Dermis microvascular lymphatic vessel endothelial cell (primary cell): ENCODE data around the gene CABP4. TPM values are rescaled to one million over a fixed set of nuclear protein-coding genes. Genes with fewer than 3 reads are reported as not detected.
A peak's percentile ranks its signal among the peaks of the same experiment; 100 is the strongest.

Experiments
- DNase-seq, 2 donors: peaks; one replicate each; pipeline versions ENCODE4 v3.0.0 to v3.0.0-alpha.2; 2010; ENCODE audit warnings: low read depth in 2 of 2
- total RNA-seq: library from RNA; depleted of rRNA; stranded (reverse); fragments of >200 nt; gene quantifications from 2 replicates; pipeline ENCODE4 v1.2.1, GENCODE V29; 2014

Gene CABP4
- total RNA-seq, 1 donor from 2014 or later = 1.5 TPM

DNA sequence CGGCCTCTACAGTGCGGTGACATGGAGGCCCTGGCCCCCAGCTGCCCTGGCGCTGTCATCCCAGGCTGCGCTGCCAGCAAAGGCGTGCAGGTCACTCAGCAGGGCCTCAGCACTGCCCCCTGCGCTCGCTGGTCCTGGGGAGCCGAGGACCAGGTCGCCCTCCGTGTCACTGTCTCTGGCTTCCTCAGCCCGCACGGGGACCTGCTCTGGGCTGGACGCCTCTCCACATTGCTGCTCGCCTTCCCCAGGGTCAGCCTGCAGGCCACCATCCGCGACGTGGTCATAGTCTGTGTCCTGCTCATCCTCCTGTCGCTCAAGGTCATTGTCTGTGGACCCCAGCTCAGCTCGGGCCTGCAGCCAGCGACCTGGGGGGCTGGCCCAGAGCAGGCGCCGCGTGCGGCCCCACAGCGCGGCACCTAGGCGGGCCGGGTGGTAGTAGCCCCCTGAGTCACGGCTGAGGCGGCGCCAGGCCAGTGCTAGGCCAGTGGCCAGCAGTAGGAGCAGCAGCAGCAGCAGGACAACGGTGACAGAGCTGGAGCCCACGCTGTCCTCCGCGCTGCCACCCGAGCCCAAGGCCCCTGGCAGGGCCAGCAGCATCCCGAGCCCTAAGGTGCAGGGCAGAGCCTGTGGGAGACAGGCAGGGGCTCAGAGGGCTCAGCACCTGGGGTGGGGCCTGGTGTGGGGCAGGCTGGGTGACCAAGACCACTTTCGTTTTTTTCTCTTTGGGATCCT is 19.3 kb upstream of the CABP4 start:
- no peak for DNase-seq

DNA sequence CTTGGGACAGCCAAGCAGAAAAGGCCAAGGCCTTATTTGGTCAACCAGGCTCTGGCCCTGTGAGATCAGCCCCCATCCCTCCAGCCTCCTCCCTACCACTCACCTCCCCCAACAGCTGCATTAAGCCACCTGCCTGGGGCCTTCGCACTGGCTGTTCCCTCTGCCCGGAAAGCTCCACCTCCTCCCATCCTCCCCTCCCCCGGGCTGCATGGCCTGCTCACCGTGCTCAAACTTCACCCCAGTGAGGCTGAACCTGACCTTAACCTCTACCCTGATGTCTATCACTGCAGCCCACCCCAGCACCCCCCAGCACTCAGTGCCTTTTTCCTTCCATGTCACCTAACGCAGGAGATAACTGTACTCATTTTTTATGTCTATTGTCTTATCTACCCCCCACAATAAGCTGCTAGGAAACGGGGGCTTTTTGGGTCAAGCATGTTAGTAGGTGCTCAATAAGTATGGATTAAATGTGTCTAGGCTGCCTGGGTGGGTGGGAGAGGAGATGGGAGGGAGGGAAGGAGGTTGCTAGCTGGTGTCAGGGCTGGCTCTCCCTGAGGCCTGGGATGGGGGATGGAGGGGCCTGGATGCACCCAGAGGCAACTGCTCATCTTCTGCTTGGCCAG is 18.6 kb upstream of the CABP4 start:
- DNase-seq = no peak

DNA sequence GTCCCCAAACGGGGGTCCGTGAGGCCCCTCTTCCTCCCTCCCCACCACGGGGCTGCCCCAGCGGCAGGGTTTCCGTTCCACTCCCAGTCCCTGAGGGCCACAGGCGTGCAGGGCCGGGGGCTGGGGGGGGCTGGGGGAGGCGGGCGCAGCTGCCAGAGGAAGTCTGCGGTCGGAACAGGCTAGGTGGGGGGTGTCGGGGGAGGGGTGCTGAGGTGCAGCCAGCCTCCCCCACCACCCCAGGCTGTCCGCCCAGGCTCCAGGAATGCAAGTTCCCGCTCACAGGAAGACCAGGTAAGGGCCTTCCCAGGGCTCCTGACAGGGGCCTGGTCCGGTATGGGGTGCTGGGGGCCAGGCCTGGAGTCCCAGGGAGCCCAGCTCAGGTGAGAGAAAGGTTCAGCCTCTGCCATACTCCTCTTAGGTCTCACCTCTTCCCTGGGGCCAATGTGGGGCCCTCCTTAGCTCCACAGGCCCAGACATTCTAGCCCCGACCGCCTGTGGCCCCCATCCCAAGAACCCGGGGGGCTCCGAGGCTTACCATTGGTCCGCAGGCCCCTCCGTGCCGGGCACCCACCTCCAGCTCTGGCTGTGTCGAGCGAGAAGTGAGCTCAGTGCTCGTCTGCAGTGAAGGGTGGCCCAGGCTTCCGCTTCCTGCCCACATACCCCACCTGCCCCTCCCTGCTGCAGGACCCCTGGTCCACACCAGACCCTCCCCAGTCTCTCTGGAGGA is 17.9 kb upstream of the CABP4 start, which contains the start of gene PTPRCAP:
Gene PTPRCAP, minus strand, starts transcription at position 601 of the 727 bp plus-strand sequence. Its CDS starts 63 bp downstream, at position 538.
- DNase-seq = no peak

DNA sequence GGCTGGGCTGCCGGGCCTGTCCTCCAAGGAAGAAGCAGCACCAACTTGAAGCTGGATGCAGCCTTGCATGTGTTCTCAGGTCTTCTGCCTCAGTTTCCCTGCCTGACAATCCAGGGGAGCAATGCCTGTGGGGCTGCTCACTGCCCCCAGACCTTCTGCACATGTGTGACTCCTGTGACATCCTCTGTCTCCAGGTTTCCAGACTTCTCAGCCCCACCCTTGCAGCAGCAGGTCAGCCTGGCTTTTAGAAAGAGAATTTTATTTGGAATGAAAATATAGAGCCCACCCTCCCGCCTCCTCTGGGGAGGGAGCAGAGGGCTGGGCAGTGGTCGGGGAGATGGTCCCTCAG is 17.4 kb upstream of the CABP4 start:
- DNase-seq = no peak

DNA sequence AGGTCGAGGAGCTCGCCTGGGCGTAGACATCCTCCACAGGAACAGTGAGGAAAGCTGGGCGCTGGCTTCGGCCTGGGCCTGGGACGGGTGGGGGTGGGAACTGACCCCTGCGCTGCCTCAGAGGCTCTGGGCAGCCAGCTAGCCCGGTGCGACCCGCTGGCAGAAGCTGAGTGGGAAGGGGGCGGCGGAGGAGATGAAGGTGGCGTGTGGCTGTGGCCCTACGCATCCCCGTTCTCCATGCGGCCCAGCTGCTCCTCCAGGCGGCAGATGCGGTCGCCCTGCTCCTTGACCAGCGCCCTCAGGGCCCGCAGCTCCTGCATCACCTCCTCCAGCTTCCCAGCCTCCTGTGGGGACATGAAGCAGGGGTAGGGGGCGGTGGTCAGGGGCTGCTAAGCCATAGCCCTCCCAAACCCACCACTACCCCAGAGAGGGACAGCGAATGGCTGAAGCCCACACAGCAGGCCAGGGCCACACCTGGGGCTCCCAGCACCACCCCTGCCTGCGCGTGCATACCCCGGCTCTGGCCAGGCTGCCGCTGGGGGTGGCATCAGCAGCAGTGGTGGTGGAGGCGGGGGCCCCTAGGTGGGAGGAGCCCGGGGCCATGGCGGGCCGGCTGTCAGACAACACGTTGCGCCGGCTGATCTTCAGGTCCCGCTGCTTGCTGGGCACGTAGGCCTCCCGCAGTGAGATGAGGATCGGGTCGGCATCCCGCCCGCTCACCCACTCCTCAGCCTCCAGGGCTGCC is 16.8 kb upstream of the CABP4 start:
- no peak for DNase-seq

DNA sequence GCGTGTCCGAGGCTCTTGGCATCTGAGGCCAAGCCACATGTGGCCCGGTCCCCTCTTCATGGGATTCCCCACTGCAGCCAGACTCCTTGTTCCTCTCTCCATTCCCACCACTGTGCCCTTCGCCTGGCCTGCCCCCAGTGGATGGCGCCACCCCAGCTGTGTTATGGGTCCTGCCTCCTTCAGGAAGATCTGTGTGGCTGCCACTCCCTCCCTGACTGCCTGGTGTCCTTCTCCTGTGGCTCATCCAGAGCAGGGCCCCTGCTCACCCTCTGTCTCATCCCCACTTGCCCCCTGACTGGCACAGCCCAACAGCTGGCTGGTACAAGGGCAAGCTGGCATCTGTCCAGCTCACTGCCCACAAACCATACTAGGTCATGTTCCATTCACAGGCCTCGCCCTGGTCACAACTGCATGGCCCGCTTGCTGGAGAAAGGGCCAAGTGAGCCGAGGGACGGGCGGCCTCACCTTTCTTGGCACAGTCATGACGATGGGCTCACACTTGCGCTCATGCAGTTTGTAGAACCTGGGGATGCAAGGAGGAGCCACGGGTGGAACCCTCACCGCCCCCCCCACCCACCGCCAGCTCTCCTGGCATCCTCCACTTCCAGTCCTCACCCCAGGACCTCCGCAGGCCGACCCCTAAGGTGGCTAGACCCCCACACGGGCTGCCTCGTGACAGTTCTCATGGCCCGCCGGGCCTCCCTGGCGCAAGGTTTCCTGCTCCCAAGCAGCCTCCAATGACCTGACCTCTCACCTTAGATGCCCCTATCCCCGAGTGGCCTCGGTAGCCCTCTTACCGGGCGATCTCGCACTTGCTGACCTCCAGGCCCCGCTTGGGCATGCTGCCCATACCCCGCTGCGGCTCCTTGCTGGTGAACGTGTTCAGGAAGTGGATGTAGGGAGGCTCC is 15.6 kb upstream of the CABP4 start:
- peak in 1 of 2 donors; percentile 31 for DNase-seq

DNA sequence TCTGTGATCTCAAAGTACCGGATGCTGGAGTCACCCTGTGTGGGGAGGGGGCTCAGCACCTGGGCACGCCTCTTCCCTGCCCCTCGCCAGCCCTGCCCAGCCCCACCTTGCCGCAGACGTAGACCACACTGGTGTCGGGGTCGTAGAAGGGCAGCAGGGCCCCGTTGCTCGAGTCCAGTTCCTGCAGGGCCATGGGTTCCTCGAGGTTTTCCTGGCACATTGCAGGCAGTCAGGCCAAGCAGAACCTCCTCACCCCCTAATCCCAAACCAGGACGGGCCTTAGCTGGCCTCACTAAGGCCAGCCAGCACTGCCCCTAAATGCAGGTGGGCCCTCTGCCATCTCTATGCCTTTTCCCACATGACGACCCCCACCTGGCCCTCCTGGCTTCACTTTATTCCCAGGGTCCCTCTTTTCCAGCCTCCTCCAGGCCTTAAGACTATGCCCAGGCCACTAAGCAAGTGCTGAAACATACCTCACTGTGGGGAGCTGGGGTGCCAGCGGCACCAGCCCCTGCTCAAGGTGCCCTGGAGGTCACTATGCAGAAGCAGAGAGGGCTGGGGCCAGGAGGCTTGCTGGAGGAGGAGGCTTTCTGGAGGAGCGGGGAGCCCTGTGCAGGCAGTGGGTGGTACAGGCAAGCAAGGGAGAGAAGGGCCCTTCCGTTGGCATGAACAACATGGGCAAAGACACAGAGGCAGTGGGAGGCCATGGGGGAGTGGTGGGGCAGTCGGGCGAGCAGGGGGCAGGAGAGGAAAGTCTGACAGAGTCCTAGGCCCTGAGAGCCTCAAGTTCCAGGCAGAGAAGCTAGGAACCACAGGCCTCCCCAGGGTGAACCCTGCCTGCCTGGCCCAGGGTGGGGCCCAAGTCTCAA is 14.7 kb upstream of the CABP4 start:
- DNase-seq = no peak

DNA sequence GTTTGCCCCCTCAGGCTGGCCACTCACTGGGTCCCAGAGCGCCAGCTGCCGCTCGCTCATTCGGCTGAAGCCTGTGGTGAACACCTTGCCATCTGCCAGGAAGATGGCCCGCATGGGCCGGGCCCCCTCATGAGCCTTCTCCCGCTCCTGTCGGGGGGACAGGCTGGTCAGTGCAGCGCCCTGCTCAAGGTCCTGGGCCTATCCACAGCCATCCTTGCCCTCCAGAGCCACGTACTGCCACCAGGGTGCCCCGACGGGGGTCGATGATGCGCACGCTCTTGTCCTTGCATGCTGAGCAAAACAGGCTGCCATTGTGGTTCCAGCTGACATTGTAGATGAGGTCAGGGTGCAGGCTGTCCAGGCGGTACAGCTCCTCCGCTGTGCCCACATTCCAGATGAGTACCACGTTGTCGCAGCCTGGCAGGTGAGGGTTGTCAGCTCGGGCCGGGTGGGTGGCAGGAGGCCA is 14.0 kb upstream of the CABP4 start:
- no peak for DNase-seq

DNA sequence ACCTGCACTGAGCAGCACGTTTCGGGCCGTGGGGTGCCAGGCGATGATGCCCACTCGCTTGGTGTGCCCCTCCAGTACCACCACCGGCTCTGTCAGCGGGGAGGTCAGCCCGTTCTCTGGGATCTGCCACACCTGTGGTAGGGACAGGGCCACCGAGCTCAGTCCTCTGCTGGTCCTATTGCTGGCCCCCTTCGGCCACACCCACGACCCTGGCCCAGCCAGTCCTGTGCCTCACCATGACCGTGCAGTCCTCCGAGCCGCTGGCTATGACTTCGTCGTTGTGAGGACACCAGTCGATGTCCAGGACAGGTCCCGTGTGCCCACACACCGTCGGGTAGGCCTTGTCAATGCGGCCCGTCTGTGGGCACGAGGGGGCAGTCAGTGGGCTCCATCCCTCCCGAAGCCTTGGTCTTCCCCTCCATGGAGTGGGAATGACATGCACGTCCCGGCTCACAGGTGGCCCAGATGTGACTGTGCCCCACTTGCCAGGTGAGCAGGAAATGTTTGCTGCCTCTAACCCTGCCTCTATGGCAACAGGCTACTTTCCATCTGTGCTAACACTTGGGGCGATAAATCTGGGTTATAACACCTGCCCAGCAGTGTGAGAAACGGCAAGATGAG is 13.3 kb upstream of the CABP4 start:
- DNase-seq = no peak

DNA sequence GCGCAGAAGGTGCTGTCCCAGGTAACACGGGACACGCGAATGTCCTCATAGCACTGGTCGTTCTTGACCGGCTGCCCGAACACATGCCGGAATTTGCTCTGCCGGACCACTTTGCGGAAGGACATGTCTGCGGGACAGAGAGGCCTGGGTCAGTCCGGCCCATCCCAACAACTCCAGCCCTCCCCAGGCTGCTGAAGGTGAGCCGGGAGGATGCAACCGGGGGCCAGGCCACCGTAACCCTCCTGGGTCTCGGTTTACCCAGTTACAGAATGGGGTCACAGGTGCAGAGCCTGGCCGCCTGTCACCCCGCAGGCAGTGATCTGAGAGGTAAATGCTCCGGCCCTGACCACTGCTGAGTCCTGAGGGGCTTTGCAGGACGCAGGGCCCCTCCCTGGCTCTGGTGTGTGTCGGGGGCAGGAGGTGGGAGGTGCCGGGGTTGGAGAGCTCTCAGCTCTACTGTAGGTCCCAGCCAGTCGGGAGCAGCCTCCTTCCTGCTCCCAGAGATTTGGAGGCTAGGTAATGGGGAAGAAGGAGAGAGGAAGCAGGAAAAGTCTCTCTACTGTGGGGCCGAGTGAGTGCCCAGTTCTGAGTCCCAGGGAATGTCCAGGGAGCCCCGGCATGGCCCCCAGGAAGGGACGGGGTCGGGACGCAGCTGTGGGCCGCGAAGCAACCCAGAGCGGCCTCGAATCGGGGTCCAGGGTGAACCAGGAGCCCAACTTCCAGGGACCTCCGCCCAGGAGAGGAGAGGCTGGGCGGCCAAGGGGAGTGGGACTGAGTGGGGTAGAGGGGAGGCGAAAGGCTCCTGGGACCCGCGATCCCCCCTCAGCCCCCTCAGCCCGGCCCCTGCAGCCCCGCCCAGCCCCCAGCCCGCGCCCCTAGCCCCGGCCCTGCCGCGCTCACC is 12.4 kb upstream of the CABP4 start:
- peak in 1 of 2 donors; percentile 22 for DNase-seq

DNA sequence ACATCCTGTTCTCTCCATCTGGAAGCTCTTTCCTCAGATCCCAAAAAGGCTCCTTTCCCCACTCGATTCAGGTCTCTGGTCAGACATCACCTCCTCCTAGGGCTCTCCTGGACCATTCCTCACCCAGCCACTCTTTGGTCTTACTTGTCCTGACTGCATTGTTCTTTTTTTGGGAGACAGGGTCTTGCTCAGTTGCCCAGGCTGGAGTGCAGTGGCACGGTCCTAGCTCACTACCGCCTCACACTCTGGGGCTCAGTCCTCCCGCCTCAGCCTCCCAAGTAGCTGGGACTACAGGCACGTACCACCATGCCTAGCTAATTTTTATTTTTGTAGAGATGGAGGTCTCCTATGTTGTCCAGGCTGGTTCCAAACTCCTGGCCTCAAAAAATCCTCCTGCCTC is 9.6 kb upstream of the CABP4 start:
- DNase-seq = no peak

DNA sequence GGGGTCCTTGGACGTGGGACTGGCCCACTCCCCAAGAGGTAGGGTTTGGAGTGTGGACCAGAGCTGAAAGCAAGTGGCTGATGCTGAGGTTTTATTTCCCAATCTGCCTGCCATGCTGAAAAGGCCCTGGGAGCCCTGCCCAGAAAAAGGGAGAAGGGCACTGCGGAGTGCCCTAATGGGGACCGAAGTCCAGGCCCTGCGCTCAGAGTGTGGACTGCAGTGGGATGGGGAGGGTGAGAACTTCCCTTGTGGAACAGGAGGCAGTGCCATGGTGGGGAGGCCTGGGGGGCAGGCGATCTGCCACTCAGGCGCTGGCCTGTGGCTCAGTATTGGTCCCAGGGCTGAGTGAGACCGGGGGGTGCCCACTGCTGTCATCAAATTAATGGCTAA is 6.9 kb upstream of the CABP4 start:
- DNase-seq = no peak

DNA sequence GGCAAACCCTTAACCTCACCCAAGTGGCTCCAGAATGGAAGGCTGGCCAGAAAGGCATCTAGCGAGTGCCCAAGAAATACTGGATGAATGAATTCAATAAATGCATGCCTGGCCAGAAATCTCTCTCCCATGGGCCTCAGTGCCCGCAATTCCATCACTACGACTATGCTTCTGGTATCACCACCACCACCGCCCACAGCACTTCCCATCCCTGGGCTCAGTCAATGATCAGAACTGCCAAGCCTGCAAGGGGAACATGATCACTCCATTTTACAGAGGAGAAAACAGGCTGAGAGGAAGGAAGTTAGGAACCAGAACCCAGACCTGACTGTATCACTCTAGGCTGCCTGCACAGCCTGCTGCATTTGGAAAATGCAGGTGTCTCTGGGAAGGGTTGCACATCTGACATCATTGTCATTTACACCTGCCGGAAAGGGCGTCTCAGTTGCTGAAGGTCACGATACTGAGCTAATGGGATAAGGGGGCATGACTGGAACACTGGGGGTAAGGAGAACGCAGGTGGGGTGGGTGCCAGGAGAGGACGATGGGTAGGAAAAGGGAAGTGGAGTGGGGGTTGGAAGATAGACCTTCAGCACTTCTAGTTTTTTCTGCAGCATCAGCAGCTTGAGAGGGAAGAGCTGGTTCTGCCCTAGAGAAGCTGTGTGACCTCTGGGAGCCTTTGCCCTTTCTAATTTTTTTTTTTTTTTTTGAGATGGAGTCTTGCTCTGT is 5.9 kb upstream of the CABP4 start:
- DNase-seq = no peak

DNA sequence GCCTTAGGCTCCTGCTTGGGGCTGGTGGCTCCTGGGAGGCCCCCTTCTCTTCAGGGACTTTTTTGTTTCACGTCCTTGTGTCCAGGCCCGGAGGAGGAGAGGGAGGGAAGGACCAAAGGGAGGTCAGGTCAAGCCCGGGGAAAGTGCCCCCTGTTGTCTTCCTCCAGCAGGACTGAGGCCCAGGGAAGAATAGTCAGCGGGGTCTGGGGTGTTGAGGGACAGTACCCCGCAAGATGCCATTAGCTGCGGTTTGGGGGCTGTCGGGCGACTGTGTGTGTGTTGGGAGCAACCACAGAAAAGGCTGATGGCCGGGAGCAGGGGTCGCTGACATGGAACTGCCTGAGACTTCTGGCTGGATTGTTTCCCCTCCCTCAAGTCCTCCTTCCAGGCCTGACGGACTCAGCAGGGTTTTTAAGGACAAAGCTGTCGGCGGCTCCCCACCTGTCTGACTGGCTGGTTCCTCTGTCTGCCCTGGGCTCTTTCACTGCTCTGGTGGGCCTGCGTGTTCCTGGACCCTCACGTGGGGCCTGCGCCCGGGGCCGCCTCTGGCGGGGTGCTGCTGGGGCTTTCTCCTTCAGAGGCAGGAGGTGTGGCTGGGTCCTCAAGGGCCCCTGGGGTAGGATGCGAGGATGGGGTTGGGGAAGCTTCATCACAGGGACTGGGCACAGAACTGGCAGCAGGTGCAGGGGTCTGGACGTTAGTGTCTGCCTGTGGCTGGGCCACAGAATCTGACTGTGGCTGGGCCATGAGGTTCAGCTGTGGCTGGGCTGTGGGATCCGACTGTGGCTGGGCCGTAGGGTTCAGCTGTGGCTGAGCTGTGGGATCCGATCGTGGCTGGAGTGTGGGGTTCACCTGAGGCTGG is 4.1 kb upstream of the CABP4 start:
- no peak for DNase-seq

DNA sequence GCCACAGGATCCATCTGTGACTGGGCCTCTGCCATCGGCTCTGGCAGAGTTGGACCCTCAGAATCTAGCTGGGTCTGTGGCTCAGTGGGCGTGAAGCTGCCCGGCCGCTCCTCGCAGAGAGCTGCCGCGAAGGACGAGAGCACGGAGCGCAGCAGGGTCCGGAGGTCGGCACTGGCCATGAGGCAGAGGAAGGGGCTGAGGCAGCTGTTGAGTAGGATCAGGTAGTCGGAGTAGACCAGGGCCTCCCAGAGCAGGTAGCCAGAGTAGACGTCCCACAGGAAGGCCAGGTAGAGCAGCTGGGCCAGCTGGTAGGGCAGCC is 3.5 kb upstream of the CABP4 start:
- no peak for DNase-seq

DNA sequence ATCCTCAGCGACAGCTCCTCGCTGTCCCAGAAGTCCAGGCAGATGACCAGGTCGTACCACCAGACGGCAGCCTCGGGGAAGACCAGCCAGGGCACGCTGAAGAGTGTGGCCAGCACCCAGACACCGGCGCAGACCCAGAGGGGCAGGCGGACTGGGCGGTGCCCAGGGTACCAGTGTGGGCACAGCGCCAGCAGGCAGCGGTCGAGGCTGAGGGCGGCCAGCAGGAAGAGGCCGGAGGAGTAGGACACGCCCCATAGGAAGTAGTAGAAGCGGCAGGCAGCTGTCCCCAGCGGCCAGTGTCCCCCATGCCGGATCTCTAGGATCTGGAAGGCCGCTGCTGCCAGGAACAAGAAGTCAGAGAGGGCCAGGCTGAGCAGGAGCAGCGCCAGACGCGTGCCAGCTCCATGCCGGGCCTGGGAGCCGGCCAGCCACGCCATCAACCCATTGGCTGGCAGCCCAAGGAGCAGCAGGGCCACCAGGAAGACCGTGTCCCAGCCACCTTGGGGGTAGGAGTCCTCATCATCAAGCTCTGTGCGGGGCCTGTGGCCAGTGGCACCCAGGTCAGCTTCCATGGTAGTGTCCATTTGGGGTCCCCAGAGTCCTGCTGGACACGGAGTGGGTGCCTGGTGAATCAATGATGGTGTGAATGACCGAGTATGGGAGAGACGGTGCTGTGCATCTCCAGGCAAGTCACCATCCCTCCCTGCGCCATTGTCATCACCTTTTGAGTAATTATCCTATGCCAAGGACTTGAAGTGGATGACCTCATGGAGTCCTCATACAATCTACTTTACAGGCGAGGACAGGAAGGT is 2.8 kb upstream of the CABP4 start, which contains the start of gene GPR152:
Gene GPR152, minus strand, starts transcription at position 589 of the 812 bp plus-strand sequence. Its CDS starts 5 bp downstream, at position 584.
- peak in 1 of 2 donors; percentile 46 for DNase-seq
